Kidney (tissue), 14 donors: ENCODE data around the gene TXN2. TPM values are rescaled to one million over a fixed set of nuclear protein-coding genes. Genes with fewer than 3 reads are reported as not detected.

Experiments
- DNase-seq, 5 donors: peaks; one replicate each; pipeline ENCODE4 v3.0.0-alpha.2; 2013 to 2020
- FAIRE-seq: peaks from 2 replicates; lab custom pipeline; 2012; peaks lifted over from hg19 to GRCh38; lab: Jason Lieb, UNC
- H3K27ac ChIP-seq, 2 donors: one replicate each; pipeline ENCODE4 v1.7.0; 2013; ENCODE audit warnings: low read depth in 2 of 2, low read length in 2 of 2, inconsistent platforms in 1 of 2
- H3K27me3 ChIP-seq: one replicate; pipeline ENCODE4 v1.7.1; 2013; ENCODE audit warnings: low read length, inconsistent platforms; ENCODE audit not compliant: control insufficient read depth, insufficient read depth
- H3K36me3 ChIP-seq, 3 donors: one replicate each; pipeline versions ENCODE4 v1.7.0 to v1.7.1; 2013; ENCODE audit warnings: low read length in 3 of 3, control low read depth in 1 of 3, inconsistent platforms in 1 of 3; ENCODE audit not compliant: insufficient read depth in 3 of 3, control insufficient read depth in 2 of 3
- H3K4me1 ChIP-seq, 3 donors: one replicate each; pipeline versions ENCODE4 v1.7.0 to v1.7.1; 2013; ENCODE audit warnings: low read length in 3 of 3, inconsistent platforms in 1 of 3, low read depth in 1 of 3; ENCODE audit not compliant: control insufficient read depth in 2 of 3, insufficient read depth in 2 of 3
- H3K4me3 ChIP-seq, 3 donors: one replicate each; pipeline versions ENCODE4 v1.7.0 to v1.8.1; 2013; ENCODE audit warnings: low read length in 3 of 3, control low read depth in 1 of 3, inconsistent platforms in 1 of 3
- H3K9ac ChIP-seq, 3 donors: one replicate each; pipeline versions ENCODE4 v1.7.0 to v1.7.1; 2013; ENCODE audit warnings: low read length in 3 of 3, control low read depth in 1 of 3, inconsistent platforms in 1 of 3
- H3K9me3 ChIP-seq, 3 donors: one replicate each; pipeline versions ENCODE4 v1.7.0 to v1.7.1; 2013; ENCODE audit warnings: low read length in 3 of 3, control low read depth in 1 of 3, inconsistent platforms in 1 of 3; ENCODE audit not compliant: control insufficient read depth in 2 of 3, insufficient read depth in 1 of 3
- intact Hi-C: fragments of 100-400 bp; cut with DNase I; formaldehyde crosslinking; loops from one replicate; pipeline ENCODE4 v1.11.1; 2022
- polyA plus RNA-seq: library from polyadenylated mRNA; stranded (reverse); fragments of 350-450 nt; fragmentation: Illumina TruSeq; extraction: RNeasy Lipid Tissue Mini Kit (QIAGEN cat#74804); gene quantifications from one replicate; pipeline ENCODE4 v1.2.3, GENCODE V29; 2014; ENCODE audit warnings: low read depth, low replicate concordance; ENCODE audit not compliant: insufficient read depth
- total RNA-seq: library from RNA; stranded (reverse); fragmentation: NEBNext Ultra II Directional; extraction: Animal tissue kit (Norgen Biotek cat#: 25700); gene quantifications from one replicate; pipeline ENCODE4 v1.2.1, GENCODE V29; 2021
- TF ChIP-seq, protein P1 (sequence below): IDR thresholded peaks from 3 replicates; pipeline ENCODE4 v1.5.1; 2012; ENCODE audit warnings: mild to moderate bottlenecking, moderate library complexity, borderline replicate concordance; ENCODE audit not compliant: insufficient read depth; ENCODE audit errors: extremely low read depth
- donor health status: control.
- donor health status: control.
- donor health status: control.
- donor health status: control.
- donor health status: control.
- donor health status: DM: yes; HTN: yes; CAD: no.
- donor health status: Normal renal cell carcinoma (clear cell type).

Gene TXN2
- total and polyA plus RNA-seq, 2 donors from 2014 or later, result 72.8 to 194 TPM

DNA sequence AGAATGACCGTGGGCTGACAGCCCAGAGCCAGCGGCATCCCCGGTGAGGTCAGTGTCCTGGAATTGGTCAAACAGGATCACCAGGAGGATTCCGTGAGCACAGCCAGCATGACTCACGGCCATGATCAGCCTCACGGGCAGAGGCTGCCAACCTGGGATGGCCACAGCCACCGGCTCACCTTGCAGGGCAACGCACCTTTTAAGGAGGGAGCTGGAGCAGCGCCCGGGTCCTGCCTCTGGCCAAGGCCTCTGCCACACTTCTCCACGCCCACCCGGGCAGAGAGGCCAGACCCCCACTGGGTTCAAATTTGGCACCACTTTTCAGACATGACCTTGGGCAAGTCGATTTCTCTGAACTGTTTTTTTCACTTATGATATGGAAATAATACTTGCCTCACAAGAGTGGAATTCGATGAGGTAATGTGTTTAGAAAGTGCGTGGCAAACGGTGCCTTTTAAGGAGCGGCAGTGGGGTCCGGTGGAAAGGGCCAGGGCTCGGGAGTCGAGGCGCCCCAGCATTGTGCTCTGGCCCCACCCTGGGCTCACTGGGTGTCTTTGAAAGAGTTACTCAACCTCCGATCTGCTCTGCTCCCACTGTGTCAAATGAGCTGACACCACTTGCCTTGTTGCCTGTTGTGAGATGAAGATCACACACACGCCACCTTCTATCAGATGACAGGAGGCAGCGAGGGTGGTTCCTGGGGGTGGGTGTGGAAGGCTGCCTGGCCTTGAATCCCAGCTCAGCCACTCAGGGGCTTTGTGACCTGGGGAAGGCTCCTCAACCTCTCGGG, 16.0 kb downstream of the TXN2 start:
- FAIRE-seq (no peak), DNase-seq (peak in 1 of 5 donors; percentile 95)
- peak overlapping the region in 1 of 3 donors; percentile 62 for H3K9ac ChIP-seq
- H3K9me3 ChIP-seq, result no peaks in the 10 kb centered on the region
- peak overlapping the region; percentile 63 to 67 for H3K27ac ChIP-seq
- H3K36me3 ChIP-seq, result peaks cover 0 to 5% (median 0%) of the 10 kb centered on the region in 3 donors
- no peaks in the 10 kb centered on the region for H3K27me3 ChIP-seq
- H3K4me1 ChIP-seq, result peaks cover 0 to 29% (median 15%) of the 10 kb centered on the region in 3 donors
- TF ChIP-seq, protein P1, sequence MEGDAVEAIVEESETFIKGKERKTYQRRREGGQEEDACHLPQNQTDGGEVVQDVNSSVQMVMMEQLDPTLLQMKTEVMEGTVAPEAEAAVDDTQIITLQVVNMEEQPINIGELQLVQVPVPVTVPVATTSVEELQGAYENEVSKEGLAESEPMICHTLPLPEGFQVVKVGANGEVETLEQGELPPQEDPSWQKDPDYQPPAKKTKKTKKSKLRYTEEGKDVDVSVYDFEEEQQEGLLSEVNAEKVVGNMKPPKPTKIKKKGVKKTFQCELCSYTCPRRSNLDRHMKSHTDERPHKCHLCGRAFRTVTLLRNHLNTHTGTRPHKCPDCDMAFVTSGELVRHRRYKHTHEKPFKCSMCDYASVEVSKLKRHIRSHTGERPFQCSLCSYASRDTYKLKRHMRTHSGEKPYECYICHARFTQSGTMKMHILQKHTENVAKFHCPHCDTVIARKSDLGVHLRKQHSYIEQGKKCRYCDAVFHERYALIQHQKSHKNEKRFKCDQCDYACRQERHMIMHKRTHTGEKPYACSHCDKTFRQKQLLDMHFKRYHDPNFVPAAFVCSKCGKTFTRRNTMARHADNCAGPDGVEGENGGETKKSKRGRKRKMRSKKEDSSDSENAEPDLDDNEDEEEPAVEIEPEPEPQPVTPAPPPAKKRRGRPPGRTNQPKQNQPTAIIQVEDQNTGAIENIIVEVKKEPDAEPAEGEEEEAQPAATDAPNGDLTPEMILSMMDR, result no peak
- intact Hi-C loops, result no loop called here
- no peak overlapping the region for H3K4me3 ChIP-seq

DNA sequence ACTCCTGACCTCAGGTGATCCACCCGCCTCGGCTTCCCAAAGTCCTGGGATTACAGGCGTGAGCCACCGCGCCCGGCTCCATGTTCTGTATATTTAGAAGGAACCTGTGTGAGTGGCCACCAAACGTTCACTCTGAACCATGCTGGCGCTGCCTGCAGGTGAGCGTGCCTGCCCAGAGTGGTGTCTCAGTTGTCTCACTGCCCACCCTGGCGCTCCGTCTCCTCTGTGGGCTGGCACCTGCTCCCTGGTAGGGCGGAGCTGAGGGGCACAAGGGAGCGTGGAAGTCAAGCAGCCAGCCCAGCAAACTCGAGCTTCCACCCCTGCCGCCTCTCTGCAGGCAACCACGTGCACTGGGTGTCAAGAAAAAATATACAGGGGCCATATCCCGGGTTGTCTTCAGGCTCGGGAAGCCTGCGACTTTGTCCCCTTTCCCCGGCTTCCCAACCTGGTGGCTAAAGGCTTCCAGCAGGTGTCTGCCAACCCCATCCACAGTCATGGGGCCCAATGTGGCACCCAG, 16.7 kb downstream of the TXN2 start:
- Histone ChIP-seq H3K4me3 (no peak overlapping the region), H3K36me3 (peaks cover 0 to 5% (median 0%) of the 10 kb centered on the region in 3 donors), H3K4me1 (peaks cover 0 to 23% (median 16%) of the 10 kb centered on the region in 3 donors), H3K9me3 (no peaks in the 10 kb centered on the region), H3K9ac (no peak overlapping the region), H3K27me3 (no peaks in the 10 kb centered on the region), H3K27ac (peak overlapping the region; percentile 63 to 67)
- TF ChIP-seq, protein P1, result no peak
- no peak for FAIRE-seq
- DNase-seq, result no peak
- intact Hi-C loops, result no loop called here

DNA sequence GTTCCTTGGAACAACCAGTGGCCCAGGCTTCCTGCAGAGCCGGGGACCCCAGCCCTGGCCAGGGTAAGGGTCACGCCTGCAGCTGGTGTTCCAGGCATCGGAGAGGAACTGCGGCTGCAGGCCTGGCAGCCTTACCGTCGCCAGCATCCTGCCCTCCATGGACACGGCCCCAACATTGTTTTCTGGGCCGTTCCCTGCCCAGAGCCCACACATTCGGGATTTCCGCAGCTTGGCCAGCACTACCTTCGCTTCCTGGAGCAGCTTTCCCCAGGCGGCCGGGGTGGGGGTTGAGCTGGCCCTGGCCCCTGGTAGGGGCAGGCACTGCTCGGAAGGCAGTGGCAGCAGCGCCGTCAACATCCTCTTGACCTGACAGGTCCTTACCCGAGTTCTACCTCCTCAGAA, 17.7 kb downstream of the TXN2 start:
- Histone ChIP-seq H3K27ac (peak overlapping the region; percentile 38 to 75), H3K4me1 (peaks cover 3 to 18% (median 16%) of the 10 kb centered on the region in 3 donors), H3K4me3 (no peak overlapping the region), H3K9me3 (no peaks in the 10 kb centered on the region), H3K27me3 (no peaks in the 10 kb centered on the region), H3K9ac (no peak overlapping the region), H3K36me3 (peaks cover 0 to 5% (median 0%) of the 10 kb centered on the region in 3 donors)
- DNase-seq (peak in 1 of 5 donors; percentile 89), FAIRE-seq (no peak)
- TF ChIP-seq, protein P1, result no peak
- intact Hi-C loops, result no loop called here
